Stimulated activated memory B cell treated with anti-CD40 and anti-IgM and Interleukin-4, amounts not matched to agents 10 μg/mL and 1 μg/mL and 100 μg/mL, for 72 hours (primary cell): Measurements from ENCODE around the gene MAD1L1.
"Not testable (repeated sequence)": the region's sequence is repeated elsewhere in the genome, so short reads cannot be mapped to it uniquely, and the experiment has no call there.

Experiments used
- ATAC-seq: fragments of 150-1000 bp; cut with Tn5 transposase; 2 replicates; pipeline ENCODE4 v1.10.0; 2021
- H3K27ac Mint-ChIP-seq: one replicate; pipeline ENCODE4 v1.8.0; 2022; ENCODE audit warnings: mild to moderate bottlenecking, mixed read lengths
- H3K27me3 Mint-ChIP-seq: one replicate; pipeline ENCODE4 v1.8.0; 2022; ENCODE audit warnings: mixed read lengths
- H3K36me3 Mint-ChIP-seq: one replicate; pipeline ENCODE4 v1.8.0; 2022; ENCODE audit warnings: mixed read lengths
- H3K4me1 Mint-ChIP-seq: one replicate; pipeline ENCODE4 v1.8.0; 2022; ENCODE audit warnings: mixed read lengths
- H3K4me3 Mint-ChIP-seq: one replicate; pipeline ENCODE4 v1.8.0; 2022; ENCODE audit warnings: mild to moderate bottlenecking, moderate library complexity, mixed read lengths
- H3K9me3 Mint-ChIP-seq: one replicate; pipeline ENCODE4 v1.8.0; 2022; ENCODE audit warnings: mixed read lengths

The MAD1L1 gene

GRCh38 chr7:1865000-1865555, 367.7 kb downstream of the MAD1L1 start:
- ATAC-seq: no peak
- no peaks in the 10 kb centered on the region for H3K27me3 Mint-ChIP-seq
- H3K9me3 Mint-ChIP-seq: no peaks in the 10 kb centered on the region
- no peak overlapping the region for H3K4me3 Mint-ChIP-seq
- peaks cover 27% of the 10 kb centered on the region for H3K4me1 Mint-ChIP-seq
- H3K36me3 Mint-ChIP-seq: peaks cover 14% of the 10 kb centered on the region
- no peak overlapping the region for H3K27ac Mint-ChIP-seq

GRCh38 chr7:1864161-1864940, 368.4 kb downstream of the MAD1L1 start:
- Mint-ChIP-seq H3K4me1 (peaks cover 25% of the 10 kb centered on the region), H3K27ac (no peak overlapping the region), H3K36me3 (peaks cover 14% of the 10 kb centered on the region), H3K4me3 (no peak overlapping the region), H3K27me3 (no peaks in the 10 kb centered on the region), H3K9me3 (no peaks in the 10 kb centered on the region)
- ATAC-seq: no peak

- no peaks in the 10 kb centered on the region for H3K9me3 Mint-ChIP-seq
- no peak overlapping the region for H3K27ac Mint-ChIP-seq
- no peak for ATAC-seq
- H3K4me3 Mint-ChIP-seq: no peak overlapping the region
- no peaks in the 10 kb centered on the region for H3K27me3 Mint-ChIP-seq
- H3K4me1 Mint-ChIP-seq: peaks cover 23% of the 10 kb centered on the region
- H3K36me3 Mint-ChIP-seq: peaks cover 14% of the 10 kb centered on the region
These were observed 369.4 kb downstream of the MAD1L1 start for GRCh38 chr7:1863091-1863900.

GRCh38 chr7:1862560-1862959, 370.2 kb downstream of the MAD1L1 start:
- Mint-ChIP-seq H3K27me3 (no peaks in the 10 kb centered on the region), H3K27ac (no peak overlapping the region), H3K9me3 (no peaks in the 10 kb centered on the region), H3K4me3 (no peak overlapping the region), H3K36me3 (peaks cover 14% of the 10 kb centered on the region), H3K4me1 (peaks cover 23% of the 10 kb centered on the region)
- ATAC-seq: no peak

- peaks cover 9% of the 10 kb centered on the region for H3K36me3 Mint-ChIP-seq
- H3K4me3 Mint-ChIP-seq: no peak overlapping the region
- peaks cover 19% of the 10 kb centered on the region for H3K4me1 Mint-ChIP-seq
- no peaks in the 10 kb centered on the region for H3K9me3 Mint-ChIP-seq
- no peak overlapping the region for H3K27ac Mint-ChIP-seq
- peak; percentile 17 for ATAC-seq
- no peaks in the 10 kb centered on the region for H3K27me3 Mint-ChIP-seq
These were observed 370.8 kb downstream of the MAD1L1 start for GRCh38 chr7:1861799-1862458.

GRCh38 chr7:1860881-1861798, 371.6 kb downstream of the MAD1L1 start:
- not testable (repeated sequence) for H3K27me3 Mint-ChIP-seq, H3K9me3 Mint-ChIP-seq, H3K4me3 Mint-ChIP-seq, ATAC-seq, H3K27ac Mint-ChIP-seq, H3K36me3 Mint-ChIP-seq
- H3K4me1 Mint-ChIP-seq: peaks cover 11% of the 10 kb centered on the region

GRCh38 chr7:1859266-1860035, 373.3 kb downstream of the MAD1L1 start:
- H3K27ac Mint-ChIP-seq: no peak overlapping the region
- H3K9me3 Mint-ChIP-seq: no peaks in the 10 kb centered on the region
- H3K4me1 Mint-ChIP-seq: peaks cover 9% of the 10 kb centered on the region
- H3K27me3 Mint-ChIP-seq: no peaks in the 10 kb centered on the region
- peaks cover 16% of the 10 kb centered on the region for H3K36me3 Mint-ChIP-seq
- no peak overlapping the region for H3K4me3 Mint-ChIP-seq
- ATAC-seq: no peak

- Mint-ChIP-seq H3K27me3 (no peaks in the 10 kb centered on the region), H3K27ac (no peak overlapping the region), H3K9me3 (no peaks in the 10 kb centered on the region), H3K36me3 (peaks cover 18% of the 10 kb centered on the region), H3K4me1 (peaks cover 9% of the 10 kb centered on the region), H3K4me3 (no peak overlapping the region)
- ATAC-seq: no peak
These were observed 374.1 kb downstream of the MAD1L1 start for GRCh38 chr7:1858435-1859265.

GRCh38 chr7:1857487-1858421, 375.0 kb downstream of the MAD1L1 start:
- no peak for ATAC-seq
- peaks cover 6% of the 10 kb centered on the region for H3K4me1 Mint-ChIP-seq
- no peaks in the 10 kb centered on the region for H3K9me3 Mint-ChIP-seq
- no peak overlapping the region for H3K4me3 Mint-ChIP-seq
- H3K27ac Mint-ChIP-seq: no peak overlapping the region
- H3K36me3 Mint-ChIP-seq: peaks cover 18% of the 10 kb centered on the region
- H3K27me3 Mint-ChIP-seq: no peaks in the 10 kb centered on the region

- H3K4me1 Mint-ChIP-seq: no peaks in the 10 kb centered on the region
- H3K27me3 Mint-ChIP-seq: no peaks in the 10 kb centered on the region
- ATAC-seq: no peak
- H3K36me3 Mint-ChIP-seq: peaks cover 18% of the 10 kb centered on the region
- no peak overlapping the region for H3K4me3 Mint-ChIP-seq
- no peak overlapping the region for H3K27ac Mint-ChIP-seq
- H3K9me3 Mint-ChIP-seq: no peaks in the 10 kb centered on the region
These were observed 375.8 kb downstream of the MAD1L1 start for GRCh38 chr7:1856888-1857441.

GRCh38 chr7:1856161-1856887, 376.4 kb downstream of the MAD1L1 start:
- H3K4me3 Mint-ChIP-seq: no peak overlapping the region
- no peaks in the 10 kb centered on the region for H3K4me1 Mint-ChIP-seq

More at GRCh38 chr7:1856161-1856887, 376.4 kb downstream of the MAD1L1 start:
- Mint-ChIP-seq H3K27me3 (no peaks in the 10 kb centered on the region), H3K27ac (no peak overlapping the region), H3K9me3 (no peaks in the 10 kb centered on the region), H3K36me3 (peaks cover 23% of the 10 kb centered on the region)
- no peak for ATAC-seq
